Sciatic nerve (tissue), 2 donors: Measurements from ENCODE around the gene EIF5. TPM values are rescaled to one million over a fixed set of nuclear protein-coding genes. Genes with fewer than 3 reads are reported as not detected.
"Not testable (repeated sequence)": the region's sequence is repeated elsewhere in the genome, so short reads cannot be mapped to it uniquely, and the experiment has no call there.

Experiments
- ATAC-seq: fragments of 200-7000 bp; cut with Tn5 transposase; one replicate; pipeline ENCODE4 v1.9.1; 2020; ENCODE audit warnings: mild to moderate bottlenecking, moderate library complexity
- DNase-seq: peaks from one replicate; pipeline ENCODE4 v3.0.0-alpha.2; 2020; ENCODE audit warnings: low spot score
- intact Hi-C: fragments of 100-400 bp; cut with DNase I; formaldehyde crosslinking; loops from one replicate; pipeline ENCODE4 v1.14.2; 2022
- total RNA-seq: library from RNA; stranded (reverse); fragmentation: NEBNext Ultra II Directional; extraction: Animal tissue kit (Norgen Biotek cat#: 25700); gene quantifications from one replicate; pipeline ENCODE4 v1.2.1, GENCODE V29; 2021
- donor health status: DM: no; HTN: no; CAD: no.
- donor health status: DM: no; HTN: no; CAD: no.

Gene EIF5
- total RNA-seq, 1 donor from 2014 or later: 186 TPM

DNA sequence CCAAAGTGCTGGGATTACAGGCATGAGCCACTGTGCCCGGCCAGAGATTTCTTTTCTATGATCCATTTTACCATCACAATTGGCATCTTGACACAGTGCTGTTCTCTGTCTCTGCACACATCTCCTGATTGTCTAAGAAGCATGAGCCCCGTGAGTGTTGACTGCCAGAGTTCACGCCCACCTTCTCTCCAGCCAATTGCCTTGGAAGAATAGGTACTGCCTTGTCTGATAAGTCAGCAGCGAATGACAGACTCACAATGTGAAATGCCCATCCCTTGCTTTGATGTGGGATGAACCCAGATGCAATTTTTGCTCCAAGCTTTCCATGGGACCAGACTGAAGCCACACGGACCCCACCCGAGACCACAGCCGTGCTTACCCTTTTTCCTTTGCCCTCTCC is 19.3 kb downstream of the EIF5 start:
- intact Hi-C loops: no loop called here
- ATAC-seq: no peak
- DNase-seq: no peak

DNA sequence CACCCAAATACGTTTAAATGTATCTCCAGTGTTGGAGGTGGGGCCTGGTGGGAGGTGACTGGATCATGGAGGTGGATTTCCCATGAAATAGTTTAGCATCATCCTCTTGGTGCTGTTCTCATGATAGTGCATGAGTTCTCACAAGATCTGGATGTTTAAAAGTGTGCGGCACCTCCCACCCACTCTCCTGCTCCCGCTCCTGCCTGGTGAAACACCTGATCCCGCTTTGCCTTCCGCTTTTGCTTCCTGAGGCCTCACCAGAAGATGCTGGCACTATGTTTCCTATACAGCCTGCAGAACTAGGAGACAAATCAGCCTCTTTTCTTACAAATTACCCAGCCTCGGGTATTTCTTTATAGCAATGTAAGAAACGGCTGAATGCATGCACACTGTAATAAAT is 20.1 kb downstream of the EIF5 start:
- intact Hi-C loops: no loop called here
- DNase-seq (no peak), ATAC-seq (no peak)

DNA sequence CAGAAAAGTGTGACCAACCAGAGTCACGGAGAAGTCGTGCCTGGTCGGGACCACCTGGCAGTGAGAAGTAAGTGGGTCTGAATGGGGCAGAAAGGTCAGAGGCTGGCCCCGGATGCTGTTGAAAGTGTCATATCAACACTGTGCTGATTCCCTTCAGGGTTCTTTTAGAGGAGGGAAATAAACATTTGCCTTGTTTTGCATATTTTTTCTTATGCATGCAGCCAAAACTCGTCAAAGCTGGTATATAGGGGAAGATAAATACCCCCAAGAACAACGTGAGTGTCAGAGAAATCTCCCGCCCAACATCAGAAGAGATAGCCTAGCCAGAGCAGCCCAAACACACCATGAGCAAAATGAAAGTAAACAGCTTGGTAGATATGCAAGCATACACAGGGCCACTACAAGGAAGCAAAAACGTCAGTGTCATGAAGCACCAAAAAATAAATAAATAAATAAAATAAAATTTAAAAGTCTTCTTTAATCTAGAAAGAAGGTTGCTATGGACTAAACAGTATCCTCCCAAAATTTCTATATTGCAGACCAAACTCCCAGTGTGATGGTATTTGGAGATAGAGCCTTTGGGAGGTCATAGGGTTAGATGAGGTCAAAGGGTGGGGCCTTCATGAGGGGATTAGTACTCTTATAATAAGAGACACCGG is 22.1 kb downstream of the EIF5 start:
- DNase-seq (no peak), ATAC-seq (no peak)
- intact Hi-C loops: no loop called here

DNA sequence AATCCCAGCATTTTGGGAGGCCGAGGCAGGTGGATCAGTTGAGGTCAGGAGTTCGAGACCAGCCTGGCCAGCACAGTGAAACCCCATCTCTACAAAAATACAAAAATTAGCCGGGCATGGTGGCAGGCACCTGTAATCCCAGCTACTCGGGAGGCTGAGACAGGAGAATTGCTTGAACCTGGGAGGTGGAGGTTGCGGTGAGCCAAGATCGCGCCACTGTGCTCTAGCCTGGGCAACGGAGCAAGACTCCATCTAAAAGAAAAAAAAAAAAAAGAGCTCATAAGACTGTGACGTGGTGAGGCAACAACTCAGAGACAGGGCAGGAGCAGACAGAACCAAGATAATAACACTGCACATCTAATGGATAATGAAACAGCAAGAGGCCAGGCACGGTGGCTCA is 23.5 kb downstream of the EIF5 start:
- ATAC-seq, DNase-seq, intact Hi-C loops: not testable (repeated sequence)

DNA sequence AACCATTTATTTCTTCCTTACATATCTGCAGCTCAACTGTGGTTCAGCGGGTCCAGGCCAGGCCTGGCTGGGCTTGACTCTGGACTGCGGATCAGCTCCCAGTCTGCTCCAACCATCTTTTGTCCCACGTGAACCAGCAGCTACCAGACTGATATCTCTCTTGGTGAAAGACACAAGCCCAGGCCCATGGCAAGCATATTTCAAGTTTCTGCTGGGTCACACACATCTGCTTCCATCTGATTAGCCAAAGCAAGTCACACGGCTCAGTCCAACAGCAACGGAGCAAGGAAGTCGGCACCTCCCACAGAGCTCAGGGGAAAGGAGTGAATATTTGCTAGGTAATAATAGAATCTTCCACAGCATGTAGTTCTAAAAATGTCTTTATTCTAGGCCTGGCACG is 26.5 kb downstream of the EIF5 start:
- intact Hi-C loops: no loop called here
- peak; percentile 22 for DNase-seq

DNA sequence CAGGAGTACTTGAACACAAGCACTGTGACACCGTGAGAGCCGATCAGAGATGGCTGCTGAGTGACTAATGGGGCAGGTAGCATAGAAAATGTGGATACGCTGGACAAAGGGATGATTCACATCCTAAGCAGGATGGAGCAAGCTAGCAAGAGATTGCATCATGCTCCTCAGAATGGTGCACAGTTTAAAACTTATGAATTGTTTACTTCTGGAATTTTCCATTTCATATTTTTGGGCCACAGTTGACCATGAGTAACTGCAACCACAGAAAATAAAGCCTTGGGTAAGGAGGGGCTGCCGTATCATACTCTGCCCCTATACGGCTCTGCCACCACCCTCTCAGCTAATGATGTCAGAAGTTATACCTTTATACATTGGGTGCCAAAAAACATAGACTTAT is 27.8 kb downstream of the EIF5 start:
- no peak for ATAC-seq
- intact Hi-C loops: no loop called here
- DNase-seq: peak; percentile 21

More for the DNA sequence above, 26.5 kb downstream of the EIF5 start:
- no peak for ATAC-seq

DNA sequence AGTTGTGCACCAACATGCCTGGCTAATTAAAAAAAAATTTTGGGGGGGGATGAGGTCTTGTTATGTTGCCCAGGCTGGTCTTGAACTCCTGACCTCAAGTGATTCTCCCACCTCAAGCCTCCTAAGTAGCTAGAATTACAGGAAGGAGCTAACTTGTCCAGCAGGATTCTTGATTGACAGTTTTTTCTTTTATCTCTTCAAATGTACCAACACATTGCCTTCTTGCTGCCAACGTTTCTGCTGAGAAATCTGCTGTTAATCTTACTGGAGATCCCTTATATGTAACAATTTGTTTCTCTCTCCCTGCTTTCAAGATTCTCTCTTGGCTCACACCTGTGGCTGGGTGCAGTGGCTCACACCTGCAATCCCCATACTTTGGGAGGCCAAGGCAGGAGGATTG is 28.7 kb downstream of the EIF5 start:
- intact Hi-C loops: no loop called here
- DNase-seq: no peak
- ATAC-seq: no peak

DNA sequence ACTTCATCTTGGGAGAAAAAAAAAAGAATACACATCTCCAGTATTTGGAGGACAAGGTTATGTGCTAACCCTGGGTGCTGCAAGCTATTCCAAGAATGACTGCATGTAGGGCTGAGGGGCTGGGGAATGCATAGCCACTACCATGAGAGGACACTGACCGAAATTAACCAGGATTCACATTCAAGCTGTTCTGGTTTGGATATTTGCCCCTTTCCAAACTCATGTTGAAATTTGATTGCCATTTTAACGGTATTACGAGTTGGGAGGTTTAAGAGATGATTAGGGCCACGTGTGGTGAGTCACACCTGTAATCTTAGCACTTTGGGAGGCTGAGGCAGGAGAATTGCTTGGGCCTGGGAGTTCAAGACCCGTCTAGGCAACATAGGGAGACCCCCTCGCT is 32.7 kb downstream of the EIF5 start:
- ATAC-seq (no peak), DNase-seq (no peak)
- intact Hi-C loops: no loop called here

DNA sequence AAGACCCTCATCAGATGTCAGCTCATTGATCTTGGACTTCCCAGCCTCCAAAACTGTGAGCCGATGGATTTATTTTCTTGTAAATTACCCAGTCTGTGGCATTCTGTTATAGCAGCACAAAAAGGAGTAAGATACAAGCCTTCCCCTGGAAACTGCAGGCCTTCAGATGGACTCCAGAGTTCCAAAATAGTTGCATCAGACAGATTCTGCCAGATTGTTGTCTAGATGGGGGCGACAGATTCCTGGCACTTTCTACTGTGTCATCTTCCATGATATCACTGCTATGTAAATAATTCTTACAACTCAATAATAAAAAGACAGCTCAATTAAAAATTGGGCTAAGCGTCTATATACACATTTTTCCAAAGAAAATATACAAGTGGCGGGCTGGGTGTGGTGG is 34.0 kb downstream of the EIF5 start:
- intact Hi-C loops: no loop called here
- no peak for ATAC-seq
- no peak for DNase-seq

DNA sequence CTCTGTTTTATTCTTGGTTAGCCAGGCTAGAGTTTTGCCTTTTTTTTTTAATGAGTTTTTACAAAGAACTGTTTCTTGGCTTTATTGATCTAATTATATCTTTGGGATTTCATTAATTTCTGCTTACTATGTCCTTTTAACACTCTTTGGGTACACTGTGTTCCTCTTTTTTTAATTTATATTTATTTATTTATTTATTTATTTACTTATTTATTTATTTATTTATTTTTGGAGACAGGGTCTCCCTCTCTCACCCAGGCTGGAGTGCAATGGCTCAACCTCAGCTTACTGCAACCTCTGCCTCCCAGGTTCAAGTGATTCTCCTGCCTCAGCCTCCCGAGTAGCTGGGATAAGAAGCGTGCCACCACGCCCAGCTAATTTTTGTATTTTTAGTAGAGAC is 36.0 kb downstream of the EIF5 start:
- no peak for DNase-seq
- intact Hi-C loops: no loop called here
- no peak for ATAC-seq

DNA sequence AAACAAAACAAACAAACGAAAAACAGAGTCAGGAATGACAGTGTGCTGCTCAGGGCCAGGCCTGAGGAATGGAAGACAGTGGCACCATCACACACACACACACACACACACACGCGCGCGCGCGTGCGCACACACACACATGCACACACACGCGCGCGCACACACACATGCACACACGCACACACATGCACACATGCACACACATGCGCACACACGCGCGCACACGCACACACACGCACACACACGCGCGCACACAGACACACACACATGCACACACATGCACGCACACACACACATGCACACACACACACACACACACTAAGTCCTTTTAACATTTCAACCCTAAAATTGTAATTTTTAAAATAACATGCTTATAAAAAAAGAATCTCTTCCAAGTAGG is 38.0 kb downstream of the EIF5 start:
- intact Hi-C loops: no loop called here
- DNase-seq (no peak), ATAC-seq (no peak)

DNA sequence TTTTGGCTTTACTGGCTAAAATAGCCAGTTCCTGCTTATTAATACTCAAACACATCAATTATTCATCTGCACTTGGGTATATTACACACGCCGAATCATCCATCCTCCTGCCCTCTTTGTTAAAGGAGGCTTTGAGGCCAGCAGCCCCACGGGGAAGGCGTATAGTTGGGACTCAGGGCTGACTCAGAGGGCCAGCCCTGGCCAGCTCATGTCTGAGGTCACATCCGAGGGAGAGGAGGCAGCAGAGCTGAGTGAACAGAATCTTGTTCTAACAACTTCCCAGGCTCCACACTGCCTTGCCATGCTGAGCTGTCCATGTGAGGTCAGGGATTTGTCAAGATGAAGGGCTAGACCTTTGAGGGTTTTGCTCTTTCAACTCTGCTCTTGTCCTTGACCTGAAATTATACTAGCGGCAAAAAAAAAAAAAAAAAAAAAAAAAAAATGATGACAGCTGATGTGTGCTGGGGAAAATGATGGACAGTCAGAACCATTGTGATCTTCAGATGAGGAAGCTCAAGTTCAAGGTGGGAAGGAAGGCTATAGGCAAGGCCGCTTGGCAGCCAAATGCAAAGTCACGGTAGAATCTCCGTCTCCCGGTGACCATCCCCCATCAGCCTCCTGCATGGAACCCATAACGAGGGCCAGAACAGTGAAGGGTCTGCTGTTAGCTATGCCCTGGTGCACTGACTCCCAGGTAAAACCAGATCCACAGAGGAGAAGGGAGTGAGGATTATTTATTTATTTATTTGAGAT is 38.7 kb downstream of the EIF5 start:
- DNase-seq (peak; percentile 53), ATAC-seq (no peak)
- intact Hi-C loops: no loop called here

DNA sequence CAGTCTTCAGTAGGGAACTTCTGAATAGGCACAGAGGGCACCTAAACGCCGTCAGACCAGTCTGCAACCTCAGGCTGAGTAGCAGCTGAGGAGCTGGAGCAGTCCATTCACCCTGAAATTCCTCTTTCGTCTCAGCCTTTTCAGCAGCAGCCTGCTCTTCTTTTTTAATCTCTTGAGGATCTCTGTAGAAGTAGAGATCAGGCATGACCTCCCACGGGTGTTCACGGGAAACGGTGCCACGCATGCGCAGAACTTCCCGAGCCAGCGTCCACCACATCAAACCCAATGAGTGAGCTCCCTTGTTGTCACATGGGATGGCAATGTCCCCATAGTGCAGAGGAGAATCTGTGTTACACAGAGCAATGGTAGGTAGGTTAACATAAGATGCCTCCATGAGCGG is 40.1 kb downstream of the EIF5 start:
- DNase-seq (no peak), ATAC-seq (no peak)
- intact Hi-C loops: no loop called here

DNA sequence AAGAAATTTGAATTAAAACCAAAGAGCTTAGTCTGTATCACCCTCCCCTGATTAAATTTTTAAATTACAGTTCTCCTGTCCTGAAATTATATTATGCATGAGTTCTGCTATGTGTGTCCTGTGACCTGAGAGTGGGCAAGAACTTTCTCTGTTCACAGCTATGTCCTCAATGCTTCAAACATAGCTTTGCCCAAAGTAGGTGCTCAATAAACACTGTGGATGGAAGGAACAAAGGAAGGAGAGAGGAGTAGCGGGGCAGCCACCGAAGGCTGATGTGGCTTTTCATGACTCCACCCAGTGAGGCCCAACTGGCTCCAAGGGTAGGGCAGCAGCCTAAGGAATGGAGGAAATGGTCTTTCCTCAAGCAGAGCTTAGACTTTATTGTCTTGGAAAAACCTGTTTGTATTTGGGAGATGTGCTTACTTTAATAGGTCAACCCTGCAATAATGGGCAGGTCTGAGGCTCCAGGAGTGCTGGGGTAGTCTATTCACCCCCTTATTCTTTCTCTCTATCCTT is 43.5 kb downstream of the EIF5 start:
- intact Hi-C loops: no loop called here
- no peak for ATAC-seq

DNA sequence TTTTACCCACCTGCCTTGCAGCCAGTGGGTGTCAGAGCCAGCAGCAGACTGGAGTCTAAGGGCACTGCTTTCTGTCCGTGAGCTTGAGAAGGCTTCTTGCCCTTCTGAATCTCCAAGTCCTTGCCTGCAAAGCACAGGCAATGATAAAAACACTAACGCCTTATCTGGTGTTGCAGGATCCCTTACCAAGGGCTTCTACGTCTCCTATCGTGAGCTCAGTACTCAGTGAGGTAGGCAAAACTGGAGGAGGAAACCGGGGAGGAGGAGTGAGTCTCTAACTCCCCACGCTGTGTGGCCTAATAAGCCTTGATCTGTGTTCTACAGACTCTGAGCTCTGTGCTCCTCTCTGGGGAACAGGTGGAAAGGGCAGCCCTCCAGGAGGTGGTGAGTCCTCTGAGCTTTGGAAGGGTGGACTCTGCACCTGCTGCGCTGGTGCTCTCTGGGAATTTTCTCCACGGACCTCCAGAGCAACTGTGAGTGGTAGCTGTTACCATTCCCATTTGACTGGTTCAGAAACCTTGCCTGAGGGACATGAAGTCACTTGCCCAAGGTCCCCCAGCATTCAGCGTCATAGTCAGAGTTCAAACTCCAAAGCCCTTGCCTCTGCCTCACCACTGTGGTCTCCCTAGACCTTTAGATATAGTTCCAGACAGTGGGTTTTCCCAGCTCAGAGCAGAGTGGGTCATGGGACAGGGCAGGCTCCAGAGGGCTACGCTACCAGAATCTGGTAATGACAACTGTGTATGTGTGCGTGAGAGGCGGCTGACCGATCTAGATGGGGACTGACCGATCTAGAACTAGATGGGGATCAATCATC is 44.2 kb downstream of the EIF5 start:
- DNase-seq (no peak), ATAC-seq (no peak)
- intact Hi-C loops: no loop called here

More for the DNA sequence above, 43.5 kb downstream of the EIF5 start:
- peak; percentile 25 for DNase-seq

DNA sequence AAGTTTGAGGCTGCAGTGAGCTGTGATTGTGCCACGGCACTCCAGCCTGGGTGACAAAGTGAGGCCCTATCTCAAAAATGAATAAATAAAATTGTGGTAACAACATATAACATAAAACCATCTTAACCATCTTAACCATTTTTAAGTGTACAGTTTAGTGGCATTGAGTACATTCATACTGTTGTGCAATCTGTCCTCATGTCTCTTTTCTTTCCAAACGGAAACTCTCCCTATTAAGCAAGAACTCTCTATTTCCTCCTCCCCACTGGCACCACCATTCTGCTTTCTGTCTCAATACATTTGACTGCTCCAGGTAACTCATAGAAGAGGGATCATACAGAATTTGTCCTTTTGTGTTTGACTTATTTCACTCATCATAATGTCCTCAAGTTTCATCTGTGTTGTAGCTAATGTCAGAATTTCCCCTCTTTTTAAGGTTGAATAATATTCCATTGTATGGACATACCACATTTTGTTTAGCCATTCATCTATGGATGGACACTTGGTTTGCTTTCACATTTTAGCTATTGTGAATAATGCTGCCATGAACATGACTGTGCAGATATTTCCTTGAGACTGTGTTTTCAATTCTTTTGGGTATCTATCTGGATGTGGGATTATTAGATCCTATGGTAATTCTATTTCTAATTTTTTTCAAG is 46.8 kb downstream of the EIF5 start:
- intact Hi-C loops: no loop called here
- DNase-seq (no peak), ATAC-seq (no peak)

DNA sequence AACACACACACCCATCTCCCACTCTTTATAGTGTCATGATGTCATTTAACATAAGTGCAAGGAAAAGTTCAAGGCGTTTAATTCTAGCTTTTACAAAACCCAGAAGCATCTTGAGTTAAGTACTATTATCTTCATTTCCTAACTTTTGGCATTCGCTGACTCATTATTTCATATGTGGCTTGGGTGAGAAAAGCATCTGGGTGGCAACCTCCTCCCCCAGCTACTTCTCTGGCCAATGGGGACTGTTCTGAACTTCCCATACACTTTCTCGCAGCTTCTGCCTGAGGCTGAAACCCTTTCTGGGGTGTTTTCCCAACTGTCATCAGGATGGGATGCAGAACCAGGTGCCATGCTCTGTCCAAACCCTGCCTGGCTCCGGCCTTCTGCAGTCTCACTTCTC is 48.3 kb downstream of the EIF5 start:
- intact Hi-C loops: no loop called here
- ATAC-seq (no peak), DNase-seq (peak; percentile 26)

DNA sequence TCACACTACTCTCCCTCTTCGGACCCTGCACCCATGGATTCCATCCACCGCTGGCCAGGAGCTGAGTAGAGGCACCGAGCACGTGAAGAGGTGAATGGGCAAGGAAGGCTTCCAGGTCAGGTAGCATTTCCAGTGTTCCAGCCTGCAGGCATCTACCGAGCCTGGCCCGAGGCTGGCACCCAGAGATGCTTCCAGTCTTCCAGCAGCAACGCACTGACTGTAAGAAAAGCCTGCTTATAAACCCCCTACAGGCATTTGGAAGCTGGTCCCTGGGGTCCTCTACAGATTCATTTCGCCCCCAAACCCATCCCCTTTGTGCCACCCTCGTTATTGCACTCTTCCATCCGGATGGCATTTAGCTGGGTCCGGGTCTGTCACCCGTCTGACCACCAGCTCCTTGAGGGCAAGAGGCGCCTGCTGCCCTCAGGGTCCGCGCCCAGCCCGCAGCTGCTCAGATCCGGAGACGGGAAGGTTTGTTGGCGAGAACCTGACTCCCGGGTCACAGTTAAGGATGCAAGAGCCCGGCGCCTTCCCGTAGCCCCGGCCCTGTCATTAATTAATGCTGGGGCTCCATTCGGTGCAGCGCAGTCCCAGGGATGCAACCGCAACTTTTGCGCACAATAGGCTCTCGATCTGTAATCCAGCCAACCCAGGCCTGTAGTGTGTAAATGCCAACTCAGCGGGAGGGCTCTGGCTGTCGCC is 50.6 kb downstream of the EIF5 start:
- intact Hi-C loops: no loop called here
- no peak for DNase-seq
- ATAC-seq: no peak
